ENCODE measurements around the gene TSEN34.

The TSEN34 gene

DNA sequence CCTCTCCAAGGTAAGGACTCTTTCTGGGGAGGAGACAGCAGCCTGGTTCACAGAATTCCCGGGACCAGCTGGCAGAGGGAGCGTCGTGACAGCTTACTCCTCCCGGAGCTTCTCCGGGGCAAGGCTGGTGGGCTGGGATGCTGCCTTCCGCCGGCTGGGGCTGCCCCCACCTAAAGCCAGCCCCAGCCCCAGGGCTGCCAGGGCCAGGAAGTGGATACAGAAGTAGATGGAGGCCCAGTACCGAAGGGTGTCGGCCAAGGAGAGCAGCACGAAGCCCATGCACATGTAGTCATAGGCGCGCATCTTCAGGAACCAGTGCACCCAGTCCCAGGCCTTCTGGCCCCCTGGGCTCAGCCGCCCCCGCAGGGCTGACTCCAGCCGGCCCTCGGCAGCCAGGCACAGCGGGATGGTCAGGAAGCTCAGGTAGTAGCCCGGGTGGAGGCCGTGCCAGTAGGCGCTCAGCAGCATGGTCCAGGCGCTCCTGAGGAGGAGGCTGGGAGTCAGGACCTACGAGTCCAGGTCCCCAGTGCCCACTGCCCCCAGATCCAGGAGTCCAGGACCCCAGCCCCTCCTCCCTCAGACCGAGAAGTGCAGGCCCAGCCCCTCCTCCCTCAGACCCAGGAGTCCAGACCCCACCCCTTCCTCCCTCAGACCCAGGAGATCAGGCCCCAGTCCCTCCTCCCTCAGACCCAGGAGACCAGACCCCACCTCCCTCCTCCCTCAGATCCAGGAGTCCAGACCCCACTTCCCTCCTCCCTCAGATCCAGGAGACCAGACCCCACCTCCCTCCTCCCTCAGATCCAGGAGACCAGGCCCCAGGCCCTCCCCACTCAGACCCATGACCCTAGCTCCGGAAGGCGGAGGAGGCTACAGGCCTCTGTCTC lies 16.9 kb upstream of the TSEN34 start:
- Histone ChIP-seq H3K27me3 (ENCODE audit: control insufficient read depth, insufficient read depth, low read length) (no peaks in the 10 kb centered on the region), H3K4me3 (ENCODE audit: low read depth, low read length) (no peak overlapping the region), H3K4me1 (no peaks in the 10 kb centered on the region), H3K4me2 (ENCODE audit: low read length) (no peak overlapping the region), H2AFZ (no peak overlapping the region), H3K36me3 (ENCODE audit: control insufficient read depth, insufficient read depth, low read length) (no peaks in the 10 kb centered on the region), H3K9ac (no peak overlapping the region), H3K27ac (no peak overlapping the region), H3K79me2 (peaks cover 4% of the 10 kb centered on the region), H3K9me3 (ENCODE audit: control insufficient read depth, low read length) (no peaks in the 10 kb centered on the region)
- TF ChIP-seq, protein P1, sequence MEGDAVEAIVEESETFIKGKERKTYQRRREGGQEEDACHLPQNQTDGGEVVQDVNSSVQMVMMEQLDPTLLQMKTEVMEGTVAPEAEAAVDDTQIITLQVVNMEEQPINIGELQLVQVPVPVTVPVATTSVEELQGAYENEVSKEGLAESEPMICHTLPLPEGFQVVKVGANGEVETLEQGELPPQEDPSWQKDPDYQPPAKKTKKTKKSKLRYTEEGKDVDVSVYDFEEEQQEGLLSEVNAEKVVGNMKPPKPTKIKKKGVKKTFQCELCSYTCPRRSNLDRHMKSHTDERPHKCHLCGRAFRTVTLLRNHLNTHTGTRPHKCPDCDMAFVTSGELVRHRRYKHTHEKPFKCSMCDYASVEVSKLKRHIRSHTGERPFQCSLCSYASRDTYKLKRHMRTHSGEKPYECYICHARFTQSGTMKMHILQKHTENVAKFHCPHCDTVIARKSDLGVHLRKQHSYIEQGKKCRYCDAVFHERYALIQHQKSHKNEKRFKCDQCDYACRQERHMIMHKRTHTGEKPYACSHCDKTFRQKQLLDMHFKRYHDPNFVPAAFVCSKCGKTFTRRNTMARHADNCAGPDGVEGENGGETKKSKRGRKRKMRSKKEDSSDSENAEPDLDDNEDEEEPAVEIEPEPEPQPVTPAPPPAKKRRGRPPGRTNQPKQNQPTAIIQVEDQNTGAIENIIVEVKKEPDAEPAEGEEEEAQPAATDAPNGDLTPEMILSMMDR (IDR thresholded peaks at IDR 0.05) = no peak

GRCh38 chr19:54178581-54179261 lies 12.4 kb upstream of the TSEN34 start:
- TF ChIP-seq, protein P1 (IDR thresholded peaks at IDR 0.05) = no peak
- Histone ChIP-seq H3K36me3 (ENCODE audit: control insufficient read depth, insufficient read depth, low read length) (no peaks in the 10 kb centered on the region), H3K4me1 (peaks cover 8% of the 10 kb centered on the region), H3K9ac (no peak overlapping the region), H3K4me2 (ENCODE audit: low read length) (no peak overlapping the region), H2AFZ (no peak overlapping the region), H3K27ac (no peak overlapping the region), H3K4me3 (ENCODE audit: low read depth, low read length) (no peak overlapping the region), H3K27me3 (ENCODE audit: control insufficient read depth, insufficient read depth, low read length) (no peaks in the 10 kb centered on the region), H3K9me3 (ENCODE audit: control insufficient read depth, low read length) (no peaks in the 10 kb centered on the region), H3K79me2 (peaks cover 4% of the 10 kb centered on the region)

- Histone ChIP-seq H3K27ac (peak overlapping the region; percentile 22), H3K9ac (no peak overlapping the region)
These were observed 11.8 kb upstream of the TSEN34 start for GRCh38 chr19:54179262-54179852.

DNA sequence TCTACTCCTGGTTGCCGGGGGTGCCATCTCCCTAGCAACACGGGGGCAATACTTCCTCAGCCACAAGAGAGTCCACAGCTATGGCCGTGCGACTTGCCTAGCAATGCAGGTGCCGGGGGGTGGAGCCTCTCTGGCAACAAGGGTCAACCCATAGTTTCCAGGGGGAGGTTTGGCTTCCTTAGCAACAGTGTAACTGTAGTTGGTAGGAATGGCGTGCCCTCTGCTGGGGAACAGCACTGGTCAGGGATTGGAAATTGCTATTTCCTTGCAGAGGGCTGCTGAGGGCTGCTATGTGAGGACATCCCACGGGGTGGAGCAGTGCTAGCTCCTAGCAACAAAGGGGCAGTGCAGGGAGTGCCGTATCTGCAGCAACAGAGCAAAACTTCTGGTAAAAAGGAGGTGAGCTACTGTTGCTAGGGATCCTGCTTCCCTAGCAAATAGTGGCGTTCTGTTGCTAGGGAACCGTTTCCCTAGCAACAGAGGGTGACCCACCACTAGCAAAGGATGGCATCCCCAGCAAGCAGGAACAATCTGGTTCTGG lies 11.1 kb upstream of the TSEN34 start:
- no peaks in the 10 kb centered on the region for H3K36me3 ChIP-seq (ENCODE audit: control insufficient read depth, insufficient read depth, low read length)
- H2AFZ ChIP-seq = no peak overlapping the region
- peaks cover 4% of the 10 kb centered on the region for H3K79me2 ChIP-seq
- H3K27me3 ChIP-seq (ENCODE audit: control insufficient read depth, insufficient read depth, low read length) = no peaks in the 10 kb centered on the region
- no peak overlapping the region for H3K4me2 ChIP-seq (ENCODE audit: low read length)
- H3K9me3 ChIP-seq (ENCODE audit: control insufficient read depth, low read length) = no peaks in the 10 kb centered on the region
- H3K4me1 ChIP-seq = peaks cover 8% of the 10 kb centered on the region
- no peak overlapping the region for H3K9ac ChIP-seq
- H3K4me3 ChIP-seq (ENCODE audit: low read depth, low read length) = no peak overlapping the region
- TF ChIP-seq, protein P1 (IDR thresholded peaks at IDR 0.05) = peak; percentile 77
- H3K27ac ChIP-seq = peak overlapping the region; percentile 42

More at GRCh38 chr19:54179262-54179852, 11.8 kb upstream of the TSEN34 start:
- Histone ChIP-seq H3K27me3 (ENCODE audit: control insufficient read depth, insufficient read depth, low read length) (no peaks in the 10 kb centered on the region), H3K4me3 (ENCODE audit: low read depth, low read length) (no peak overlapping the region), H3K36me3 (ENCODE audit: control insufficient read depth, insufficient read depth, low read length) (no peaks in the 10 kb centered on the region), H3K4me2 (ENCODE audit: low read length) (no peak overlapping the region), H3K4me1 (peaks cover 8% of the 10 kb centered on the region), H2AFZ (no peak overlapping the region), H3K79me2 (peaks cover 4% of the 10 kb centered on the region), H3K9me3 (ENCODE audit: control insufficient read depth, low read length) (no peaks in the 10 kb centered on the region)
- TF ChIP-seq, protein P1 (IDR thresholded peaks at IDR 0.05) = no peak

Data from parathyroid adenoma (tissue), 2 donors.